GM18951 (cell line): ENCODE measurements around the gene ZSCAN5C.

Experiments used
- POLR2A ChIP-seq: IDR thresholded peaks from 4 replicates; pipeline ENCODE4 v1.6.1; 2011; ENCODE audit warnings: mild to moderate bottlenecking; ENCODE audit not compliant: insufficient read length, insufficient read depth; ENCODE audit errors: extremely low read depth
- in situ Hi-C: fragments of 300-500 bp; cut with MboI; formaldehyde crosslinking; loops from one replicate; pipeline ENCODE4 v1.12.0; 2022; ENCODE audit warnings: low sequenced_read_pairs, mixed read lengths, inconsistent platforms; ENCODE audit not compliant: unreplicated experiment

Gene ZSCAN5C, protein sequence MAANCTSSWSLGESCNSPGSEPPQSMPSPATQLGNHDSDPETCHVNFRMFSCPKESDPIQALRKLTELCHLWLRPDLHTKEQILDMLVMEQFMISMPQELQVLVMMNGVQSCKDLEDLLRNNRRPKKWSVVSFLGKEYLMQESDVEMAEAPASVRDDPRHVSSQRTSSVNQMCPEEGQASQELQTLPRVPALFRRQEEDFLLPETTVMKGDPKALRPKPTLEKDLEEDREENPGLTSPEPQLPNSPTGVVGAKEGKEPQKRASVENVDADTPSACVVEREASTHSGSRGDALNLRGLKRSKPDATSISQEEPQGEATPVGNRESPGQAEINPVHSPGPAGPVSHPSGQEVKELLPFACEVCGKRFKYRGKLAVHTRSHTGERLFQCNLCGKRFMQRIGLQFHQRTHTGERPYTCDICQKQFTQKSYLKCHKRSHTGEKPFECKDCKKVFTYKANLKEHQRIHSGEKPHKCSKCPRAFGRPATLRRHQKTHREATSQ

DNA sequence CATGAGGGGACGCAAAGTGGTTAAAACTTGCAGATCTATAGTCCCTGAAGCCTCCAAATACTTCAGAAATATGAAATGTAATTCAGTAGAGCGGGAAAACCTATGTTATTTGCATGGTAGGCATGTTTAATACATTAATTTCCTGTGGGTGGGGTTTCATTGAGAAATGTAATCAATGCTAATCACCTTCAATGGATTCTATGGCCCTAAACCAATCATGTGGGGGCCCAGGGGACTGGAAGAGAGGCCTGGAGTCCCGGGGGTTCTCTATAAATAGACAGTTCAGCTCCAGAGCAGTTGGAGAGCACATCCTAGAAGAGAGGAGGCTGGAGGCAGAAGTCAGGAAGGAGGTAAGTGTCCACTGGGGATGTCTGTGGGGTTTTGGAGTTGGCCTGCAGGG, at the start of gene ZSCAN5C:
TSS of gene ZSCAN5C (plus strand) at position 301 of the 400 bp plus-strand sequence. CDS start 3,641 bp downstream, outside the sequence.
- in situ Hi-C loops: no loop called here
- TF ChIP-seq POLR2A: no peak

DNA sequence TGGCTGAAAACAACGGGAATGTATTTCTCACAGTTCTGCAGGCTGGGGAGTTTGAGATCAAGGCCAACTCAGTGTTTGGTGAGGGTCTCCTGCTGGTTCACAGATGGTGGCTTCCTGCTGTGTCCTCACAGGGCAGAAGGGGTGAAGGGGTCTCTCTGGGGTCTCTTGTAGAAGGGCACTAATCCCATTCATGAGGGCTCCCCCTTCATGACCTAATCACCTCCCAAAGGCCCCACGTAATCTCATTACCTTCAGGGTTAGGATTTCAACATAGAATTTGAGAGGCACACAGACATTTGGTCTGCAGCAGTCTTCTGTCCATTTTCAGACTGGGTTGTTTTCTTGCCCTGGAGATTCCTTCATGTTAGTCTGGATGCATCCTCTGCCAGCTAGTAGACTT, 49.4 kb upstream of the ZSCAN5C start:
- TF ChIP-seq POLR2A: no peak
- in situ Hi-C loops: no loop called here

DNA sequence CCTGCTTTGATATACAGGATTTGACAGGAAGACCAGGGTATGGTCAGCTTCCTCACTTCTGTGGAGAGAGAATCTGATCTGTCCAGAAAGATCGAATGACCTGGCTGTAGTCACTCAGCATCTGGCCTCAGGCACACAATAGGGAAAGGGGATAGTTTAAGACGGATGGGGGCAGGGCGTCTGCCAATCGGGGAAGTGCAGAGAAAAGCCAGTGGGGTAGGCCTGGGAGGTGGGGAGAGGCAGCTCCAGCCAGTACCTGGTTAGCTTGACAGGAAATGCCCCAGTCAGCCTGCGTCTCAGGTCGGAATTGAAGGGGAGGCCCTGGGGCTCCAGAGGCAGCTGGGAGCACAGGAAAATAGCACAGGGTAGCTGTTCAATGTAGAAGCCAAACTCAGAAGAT, 48.6 kb upstream of the ZSCAN5C start:
- in situ Hi-C loops: no loop called here
- TF ChIP-seq POLR2A: no peak

DNA sequence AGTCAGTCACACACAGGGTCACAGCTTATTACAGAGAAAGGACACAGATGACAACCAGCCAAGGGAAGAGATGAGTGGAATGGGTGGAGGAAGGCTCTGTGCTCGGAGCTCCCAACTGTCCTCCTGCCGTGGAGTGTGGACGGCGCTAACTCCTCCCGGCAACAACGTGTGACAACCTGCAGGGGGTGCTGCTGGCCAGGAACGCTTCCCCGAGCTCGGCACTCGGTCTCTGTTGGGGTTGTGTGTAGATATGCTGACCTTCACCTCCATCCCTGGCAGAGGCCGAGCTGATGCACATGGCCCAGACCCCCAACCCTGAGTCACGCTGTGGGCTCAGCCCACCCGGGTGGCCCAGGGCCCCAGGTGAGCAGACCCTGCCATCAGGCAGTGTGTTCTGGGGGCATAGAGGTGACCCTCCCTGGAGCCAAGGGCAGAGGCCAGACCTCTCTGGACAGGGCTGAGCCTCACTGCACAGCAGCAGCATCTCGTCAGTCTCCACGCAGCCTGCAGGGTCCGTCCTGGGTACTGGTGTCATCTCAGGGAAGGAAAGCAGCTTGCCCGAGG, 46.9 kb upstream of the ZSCAN5C start:
- no peak for TF ChIP-seq POLR2A
- in situ Hi-C loops: no loop called here

DNA sequence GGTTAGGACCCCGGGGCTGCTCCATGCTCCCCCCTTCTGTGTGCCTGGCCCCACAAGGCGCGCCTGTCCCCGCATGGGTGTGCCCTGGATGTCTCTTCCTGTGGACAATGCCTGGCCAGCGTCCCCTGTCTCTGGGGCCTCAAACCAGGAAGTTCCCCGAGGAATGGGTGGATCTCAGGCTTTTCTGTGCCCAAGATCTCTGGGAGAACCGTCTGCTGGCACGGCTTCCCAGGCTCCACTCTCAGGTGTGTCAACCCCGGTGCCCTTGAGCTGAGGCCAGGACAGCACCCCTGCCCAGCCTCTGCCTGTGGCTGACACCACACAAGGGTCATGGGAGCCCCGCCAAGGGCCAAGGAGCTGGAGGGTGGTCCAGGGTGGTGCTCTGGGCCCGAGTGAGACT, 45.3 kb upstream of the ZSCAN5C start:
- no peak for TF ChIP-seq POLR2A
- in situ Hi-C loops: no loop called here

DNA sequence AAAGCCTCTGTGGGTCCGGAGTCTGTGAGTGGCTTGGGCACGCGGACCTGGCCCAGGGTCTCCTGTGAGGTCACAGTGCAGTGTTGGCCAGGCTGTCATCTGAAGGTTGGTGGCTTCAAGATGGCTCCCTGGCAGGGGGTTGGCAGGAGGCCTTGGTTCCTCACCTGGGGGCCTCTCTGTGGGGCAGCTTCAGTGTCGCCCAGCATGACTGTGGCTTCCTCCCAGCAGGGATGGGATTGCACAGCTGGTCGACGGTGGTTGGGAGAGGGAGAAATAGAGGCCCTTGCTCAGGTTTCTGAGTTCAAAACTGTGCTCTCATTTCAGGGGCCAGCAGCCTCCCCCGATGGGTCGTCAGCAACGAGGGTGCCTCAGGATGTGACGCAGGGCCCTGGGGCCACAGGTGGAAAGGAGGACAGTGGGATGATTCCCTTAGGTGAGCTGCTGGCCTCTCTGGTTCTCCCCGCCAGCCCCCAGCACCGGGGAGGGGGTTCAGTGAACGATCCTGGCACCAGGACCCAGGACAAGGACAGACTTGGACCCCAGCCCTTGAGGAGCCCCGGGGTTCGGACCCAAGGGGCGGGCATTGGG, 43.8 kb upstream of the ZSCAN5C start:
- TF ChIP-seq POLR2A: no peak
- in situ Hi-C loops: no loop called here

DNA sequence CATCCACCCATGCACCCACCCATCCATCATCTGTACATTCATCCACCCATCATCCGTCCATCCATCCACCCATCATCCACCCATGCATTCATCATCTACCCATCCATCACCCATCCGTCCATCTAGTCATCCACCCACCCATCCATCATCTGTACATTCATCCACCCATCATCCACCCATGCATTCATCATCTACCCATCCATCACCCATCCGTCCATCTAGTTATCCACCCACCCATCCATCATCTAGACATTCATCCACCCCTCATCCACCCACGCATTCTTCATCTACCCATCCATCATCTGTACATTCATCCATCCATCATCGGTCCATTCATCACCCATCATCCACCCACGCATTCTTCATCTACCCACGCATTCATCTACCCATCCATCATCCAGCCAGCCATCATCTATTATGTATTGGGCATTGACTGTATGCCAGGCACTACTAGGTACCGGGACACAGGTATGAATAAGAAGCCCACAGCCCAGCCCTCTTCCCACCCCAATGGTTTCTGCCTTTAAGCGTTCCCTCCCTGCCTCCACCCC, 43.0 kb upstream of the ZSCAN5C start:
- in situ Hi-C loops: no loop called here

DNA sequence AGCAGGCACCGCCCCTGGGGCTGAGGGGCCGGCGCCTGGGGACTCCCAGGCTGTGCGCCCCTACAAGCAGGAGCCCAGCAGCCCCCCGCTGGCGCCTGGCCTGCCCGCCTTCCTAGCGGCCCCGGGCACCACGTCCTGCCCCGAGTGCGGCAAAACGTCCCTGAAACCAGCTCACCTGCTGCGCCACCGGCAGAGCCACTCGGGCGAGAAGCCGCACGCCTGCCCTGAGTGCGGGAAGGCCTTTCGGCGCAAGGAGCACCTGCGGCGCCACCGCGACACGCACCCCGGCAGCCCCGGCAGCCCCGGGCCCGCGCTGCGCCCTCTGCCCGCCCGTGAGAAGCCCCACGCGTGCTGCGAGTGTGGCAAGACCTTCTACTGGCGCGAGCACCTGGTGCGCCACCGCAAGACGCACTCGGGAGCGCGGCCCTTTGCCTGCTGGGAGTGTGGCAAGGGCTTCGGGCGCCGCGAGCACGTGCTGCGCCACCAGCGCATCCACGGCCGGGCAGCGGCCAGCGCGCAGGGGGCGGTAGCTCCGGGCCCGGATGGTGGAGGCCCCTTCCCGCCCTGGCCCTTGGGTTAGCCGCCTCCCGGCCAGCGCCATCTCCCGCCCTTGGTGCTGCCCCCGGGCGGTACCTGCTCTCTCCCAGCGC, 42.3 kb upstream of the ZSCAN5C start:
- no peak for TF ChIP-seq POLR2A
- in situ Hi-C loops: no loop called here

More for the DNA sequence above, 43.0 kb upstream of the ZSCAN5C start:
- no peak for TF ChIP-seq POLR2A

DNA sequence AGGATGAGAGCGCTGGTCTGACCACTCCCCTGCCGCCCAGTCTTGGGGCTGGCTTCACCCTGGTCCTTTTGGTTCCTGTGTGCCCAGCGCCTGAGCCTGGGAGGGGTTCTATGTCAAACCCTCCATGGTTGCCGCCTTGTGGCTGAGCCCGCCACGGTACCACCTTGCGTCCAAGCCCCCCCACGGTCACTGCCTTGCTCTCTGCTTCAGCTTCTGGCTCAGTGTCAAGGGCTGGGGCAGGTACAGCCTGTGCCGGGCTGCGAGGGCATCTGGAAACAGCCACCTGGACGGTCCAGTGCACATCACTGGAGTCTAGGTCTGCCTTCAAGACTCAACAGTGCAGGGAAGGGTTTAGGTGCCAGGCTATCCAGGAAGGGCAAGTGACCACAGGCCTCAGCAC, 40.5 kb upstream of the ZSCAN5C start:
- no peak for TF ChIP-seq POLR2A
- in situ Hi-C loops: no loop called here

DNA sequence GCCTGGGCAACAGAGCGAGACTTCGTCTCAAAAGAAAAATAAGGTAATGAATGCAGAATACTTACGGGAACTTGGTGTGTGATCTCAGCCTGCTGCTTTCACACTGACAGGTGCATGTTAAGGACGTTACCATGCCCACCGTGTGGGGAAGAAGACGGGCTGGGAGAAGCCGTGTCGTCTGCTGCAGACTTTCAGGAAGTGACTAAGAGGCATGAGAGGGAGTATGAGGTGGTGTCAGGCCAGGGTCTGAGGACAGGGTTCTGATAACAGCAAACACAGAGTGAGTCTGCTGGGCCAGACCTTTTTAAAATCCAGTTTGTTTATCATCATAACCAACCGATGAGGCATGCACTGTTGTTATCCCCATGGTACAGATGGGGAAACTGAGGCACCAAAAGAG, 39.8 kb upstream of the ZSCAN5C start:
- no peak for TF ChIP-seq POLR2A
- in situ Hi-C loops: no loop called here

DNA sequence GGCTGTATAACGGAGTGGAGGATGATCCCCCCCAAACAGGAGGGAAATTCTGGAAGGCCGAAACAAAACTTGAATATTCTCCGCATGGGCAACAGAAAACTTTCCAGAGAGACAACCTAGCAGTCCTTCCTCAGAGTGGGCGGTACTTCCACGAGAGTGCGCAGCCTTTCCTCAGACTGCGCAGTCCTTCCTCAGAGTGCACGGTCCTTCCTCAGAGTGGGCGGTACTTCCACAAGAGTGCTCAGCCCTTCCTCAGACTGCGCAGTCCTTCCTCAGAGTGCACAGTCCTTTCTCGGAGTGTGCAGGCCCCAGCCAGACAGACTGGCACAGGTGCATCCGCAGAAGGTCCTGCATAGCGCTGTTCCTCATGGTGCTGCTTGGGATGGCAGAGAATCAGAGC, 39.0 kb upstream of the ZSCAN5C start:
- in situ Hi-C loops: no loop called here
- TF ChIP-seq POLR2A: no peak

DNA sequence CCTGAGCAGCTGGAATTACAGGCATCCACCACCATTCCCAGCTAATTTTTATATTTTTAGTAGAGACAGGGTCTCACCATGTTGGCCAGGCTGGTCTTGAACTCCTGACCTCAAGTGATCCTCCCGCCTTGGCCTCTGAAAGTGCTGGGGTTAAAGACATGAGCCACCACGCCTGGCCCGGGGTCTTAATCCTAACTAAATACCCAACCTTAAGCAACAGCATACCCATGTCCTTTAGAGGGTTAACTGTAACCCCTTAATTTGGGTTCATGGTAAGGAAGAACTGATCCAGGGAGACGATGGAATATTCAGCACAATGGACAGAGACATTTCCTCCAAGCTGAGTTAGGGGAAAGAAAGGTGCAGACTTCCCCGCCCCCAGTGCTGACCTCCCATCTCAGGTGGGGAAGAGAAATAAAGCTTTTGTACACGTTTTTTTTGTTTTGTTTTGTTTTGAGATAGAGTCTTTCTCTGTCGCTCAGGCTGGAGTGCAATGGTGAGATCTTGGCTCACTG, 35.0 kb upstream of the ZSCAN5C start:
- no peak for TF ChIP-seq POLR2A
- in situ Hi-C loops: loop anchor here (5.0 kb wide), 1 partner anchor 90 kb away; no protein-coding TSS in a partner anchor

DNA sequence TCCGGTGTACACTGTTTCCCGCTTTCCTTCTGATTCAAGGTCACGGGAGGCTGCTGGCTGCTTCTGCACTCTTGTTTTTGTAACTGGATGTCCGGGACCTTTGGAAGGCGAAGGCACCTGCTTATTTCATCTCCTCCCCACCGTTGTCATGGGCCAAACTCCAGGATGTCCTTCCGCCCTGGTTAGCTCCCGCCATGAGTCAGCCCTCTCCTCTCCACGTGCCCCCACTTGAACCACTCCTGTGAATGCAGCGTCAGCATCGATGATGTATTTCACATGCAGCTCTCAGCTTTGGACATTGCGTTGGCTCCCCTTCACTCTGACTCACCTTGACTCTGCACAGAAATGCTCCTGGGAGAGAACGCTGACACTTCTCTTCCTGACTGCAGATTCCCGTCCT, 31.8 kb upstream of the ZSCAN5C start:
- TF ChIP-seq POLR2A: no peak
- in situ Hi-C loops: no loop called here
